K562 (cell line): ENCODE results near the gene ALG9. TPM values are rescaled to one million over a fixed set of nuclear protein-coding genes. Genes with fewer than 3 reads are reported as not detected.

Experiments used
- CBX1 ChIP-seq: sonication (generic); IDR thresholded peaks from 2 replicates; pipeline ENCODE4 v1.6.1; 2016; ENCODE audit warnings: antibody characterized with exemption, low read depth, mild to moderate bottlenecking
- CXXC5 ChIP-seq: fragments of 250-450 bp; sonication (Bioruptor Pico); IDR thresholded peaks from 2 replicates; pipeline ENCODE4 v1.8.0; 2022; ENCODE audit warnings: inconsistent platforms, mild to moderate bottlenecking, moderate library complexity
- HDAC1 ChIP-seq, 2 experiments: fragments of 450-650 bp; IDR thresholded peaks; 2 replicates each; pipeline ENCODE4 v1.6.1; 2016 to 2017; ENCODE audit warnings: inconsistent platforms in 1 of 2, mild to moderate bottlenecking in 1 of 2, moderate library complexity in 1 of 2
- KAT7 ChIP-seq: sonication (generic); formaldehyde crosslinking; IDR thresholded peaks from 2 replicates; pipeline ENCODE4 v1.8.0; 2022; ENCODE audit warnings: missing genetic modification reagents, mild to moderate bottlenecking, borderline replicate concordance
- NKRF ChIP-seq: fragments of 450-650 bp; IDR thresholded peaks from 2 replicates; pipeline ENCODE4 v1.6.1; 2016; ENCODE audit warnings: borderline replicate concordance
- PCBP2 ChIP-seq: fragments of 200-400 bp; formaldehyde crosslinking; IDR thresholded peaks from 2 replicates; pipeline ENCODE4 v1.6.1; 2018; ENCODE audit warnings: low read length, low read depth, mild to moderate bottlenecking, moderate library complexity; ENCODE audit not compliant: poor library complexity, severe bottlenecking
- STAG1 ChIP-seq: sonication (generic); formaldehyde crosslinking; IDR thresholded peaks from 2 replicates; pipeline ENCODE4 v1.5.0; 2020; ENCODE audit warnings: missing genetic modification reagents, borderline replicate concordance
- SUPT5H ChIP-seq: fragments of 450-650 bp; IDR thresholded peaks from 2 replicates; pipeline ENCODE4 v1.6.1; 2016
- TOE1 ChIP-seq, 2 experiments: fragments of 450-650 bp in 1 of 2; sonication (generic) in 1 of 2; formaldehyde crosslinking in 1 of 2; IDR thresholded peaks; 2 replicates each; pipeline versions ENCODE4 v1.7.1 to v1.8.0; 2016 to 2022; ENCODE audit warnings: borderline replicate concordance in 2 of 2, mild to moderate bottlenecking in 2 of 2, antibody characterized with exemption in 1 of 2, inconsistent platforms in 1 of 2, low read depth in 1 of 2, missing genetic modification reagents in 1 of 2, moderate library complexity in 1 of 2
- polyA plus RNA-seq, 8 experiments: library from polyadenylated mRNA; depleted of rRNA in 4 of 8; stranded (reverse) in 5 of 8; unstranded in 3 of 8; fragments of >200 nt; fragmentation: Nextera tagmentation in 2 of 8; fragmentation: Illumina TruSeq in 1 of 8; extraction: Ambion mirVana in 2 of 8; extraction: Trizol in 1 of 8; gene quantifications; 2 replicates each; pipeline versions ENCODE4 v1.2.1 to v1.2.3, GENCODE V29; 2011 to 2014; ENCODE audit warnings: inconsistent platforms in 1 of 8, missing spikeins in 1 of 8
- total RNA-seq, 7 experiments: library from RNA; depleted of rRNA in 6 of 7; stranded (reverse); fragments of >200 nt in 6 of 7; fragmentation: Illumina TruSeq in 2 of 7; extraction: Trizol in 2 of 7; gene quantifications; 2 replicates each; pipeline versions ENCODE4 v1.2.1 to v1.2.3, GENCODE V29; 2011 to 2021; ENCODE audit warnings: low replicate concordance in 1 of 7
- TF ChIP-seq, protein P1 (sequence below), 2 experiments: fragments of 450-650 bp; IDR thresholded peaks; 2 replicates each; pipeline ENCODE4 v1.6.1; 2016
- TF ChIP-seq, protein P2 (sequence below): sonication (generic); formaldehyde crosslinking; IDR thresholded peaks from 2 replicates; pipeline ENCODE4 v1.8.1; 2023; ENCODE audit warnings: mild to moderate bottlenecking, missing genetic modification reagents, moderate library complexity
- TF ChIP-seq, protein P3 (sequence below): fragments of 250-450 bp; sonication (Bioruptor Pico); IDR thresholded peaks from 2 replicates; pipeline ENCODE4 v1.8.0; 2022; ENCODE audit warnings: inconsistent platforms

Gene ALG9
- total and polyA plus RNA-seq, 9 of the 15 experiments (the other 6 are each of a cell fraction or from before 2014, with no cell fraction given), result 11.5 to 40.5 (median 24.9) TPM

DNA sequence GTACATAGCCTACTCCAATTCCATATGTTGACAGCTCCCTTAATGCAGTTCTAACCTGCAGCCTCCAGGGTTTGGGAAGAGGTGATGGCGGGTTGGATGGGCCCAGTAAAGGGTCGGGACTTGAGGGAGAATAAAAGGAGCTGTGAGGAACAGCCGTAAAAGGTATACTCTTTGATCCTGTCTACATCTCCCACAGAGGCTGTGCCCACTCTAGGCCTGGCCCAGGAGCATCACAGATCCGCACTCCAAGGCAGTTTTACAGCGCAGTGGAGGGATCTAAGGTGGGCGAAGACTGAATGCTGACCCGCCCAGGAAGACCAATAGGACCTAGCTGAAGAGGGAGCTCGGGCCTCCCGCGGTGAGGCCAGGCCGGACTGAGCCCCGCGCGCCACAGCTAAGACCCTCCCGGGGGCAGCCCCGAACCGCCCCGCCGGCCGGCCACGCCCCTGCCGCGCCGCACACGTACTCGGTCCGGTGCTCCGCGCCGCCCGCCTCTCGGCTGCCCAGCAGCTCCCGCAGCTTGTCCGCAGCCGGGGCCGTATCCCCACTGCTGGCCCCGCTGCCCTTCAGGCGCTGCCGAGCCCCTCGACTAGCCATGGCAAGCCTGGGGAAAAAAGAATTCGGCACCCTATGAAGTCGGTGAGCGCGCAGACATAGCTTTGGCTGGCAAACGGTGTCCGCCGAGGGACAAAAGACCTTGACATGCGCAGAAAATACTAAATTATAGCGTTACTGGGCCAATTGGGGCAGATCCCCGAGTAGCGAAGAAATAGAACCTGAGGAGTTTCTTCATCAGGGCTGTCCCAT, at the start of gene ALG9 (continued):
- TF ChIP-seq NKRF (peak; percentile 32; the same call in 1 of the 2 replicates), CBX1 (0 out of 2 replicates have a peak, but pooled peaks have one; percentile 43), TOE1 (IDR thresholded peaks at IDR 0.05; ENCODE audit: borderline replicate concordance) (peak; percentile 88), TOE1 (CRISPR knock-in tag; IDR thresholded peaks at IDR 0.05; ENCODE audit: borderline replicate concordance, low read depth) (no peak), STAG1 (CRISPR knock-in tag) (peak; percentile 19; the same call in 1 of the 2 replicates), SUPT5H (peak; percentile 68; the same call in 1 of the 2 replicates), PCBP2 (no peak), KAT7 (CRISPR knock-in tag) (peak; percentile 31; the same call in 1 of the 2 replicates), CXXC5 (CRISPR knock-in tag) (peak; percentile 91), HDAC1 (IDR thresholded peaks at IDR 0.05) (peak in 1 of 2 experiments; percentile 77; a peak in 2 of 4 replicates)
- TF ChIP-seq, protein P1, sequence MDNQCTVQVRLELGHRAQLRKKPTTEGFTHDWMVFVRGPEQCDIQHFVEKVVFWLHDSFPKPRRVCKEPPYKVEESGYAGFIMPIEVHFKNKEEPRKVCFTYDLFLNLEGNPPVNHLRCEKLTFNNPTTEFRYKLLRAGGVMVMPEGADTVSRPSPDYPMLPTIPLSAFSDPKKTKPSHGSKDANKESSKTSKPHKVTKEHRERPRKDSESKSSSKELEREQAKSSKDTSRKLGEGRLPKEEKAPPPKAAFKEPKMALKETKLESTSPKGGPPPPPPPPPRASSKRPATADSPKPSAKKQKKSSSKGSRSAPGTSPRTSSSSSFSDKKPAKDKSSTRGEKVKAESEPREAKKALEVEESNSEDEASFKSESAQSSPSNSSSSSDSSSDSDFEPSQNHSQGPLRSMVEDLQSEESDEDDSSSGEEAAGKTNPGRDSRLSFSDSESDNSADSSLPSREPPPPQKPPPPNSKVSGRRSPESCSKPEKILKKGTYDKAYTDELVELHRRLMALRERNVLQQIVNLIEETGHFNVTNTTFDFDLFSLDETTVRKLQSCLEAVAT (IDR thresholded peaks at IDR 0.05), result peak in 1 of 2 experiments; percentile 9; a peak in 1 of 4 replicates
- TF ChIP-seq, protein P2, sequence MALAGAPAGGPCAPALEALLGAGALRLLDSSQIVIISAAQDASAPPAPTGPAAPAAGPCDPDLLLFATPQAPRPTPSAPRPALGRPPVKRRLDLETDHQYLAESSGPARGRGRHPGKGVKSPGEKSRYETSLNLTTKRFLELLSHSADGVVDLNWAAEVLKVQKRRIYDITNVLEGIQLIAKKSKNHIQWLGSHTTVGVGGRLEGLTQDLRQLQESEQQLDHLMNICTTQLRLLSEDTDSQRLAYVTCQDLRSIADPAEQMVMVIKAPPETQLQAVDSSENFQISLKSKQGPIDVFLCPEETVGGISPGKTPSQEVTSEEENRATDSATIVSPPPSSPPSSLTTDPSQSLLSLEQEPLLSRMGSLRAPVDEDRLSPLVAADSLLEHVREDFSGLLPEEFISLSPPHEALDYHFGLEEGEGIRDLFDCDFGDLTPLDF (CRISPR knock-in tag), result peak; percentile 66
- TF ChIP-seq, protein P3, sequence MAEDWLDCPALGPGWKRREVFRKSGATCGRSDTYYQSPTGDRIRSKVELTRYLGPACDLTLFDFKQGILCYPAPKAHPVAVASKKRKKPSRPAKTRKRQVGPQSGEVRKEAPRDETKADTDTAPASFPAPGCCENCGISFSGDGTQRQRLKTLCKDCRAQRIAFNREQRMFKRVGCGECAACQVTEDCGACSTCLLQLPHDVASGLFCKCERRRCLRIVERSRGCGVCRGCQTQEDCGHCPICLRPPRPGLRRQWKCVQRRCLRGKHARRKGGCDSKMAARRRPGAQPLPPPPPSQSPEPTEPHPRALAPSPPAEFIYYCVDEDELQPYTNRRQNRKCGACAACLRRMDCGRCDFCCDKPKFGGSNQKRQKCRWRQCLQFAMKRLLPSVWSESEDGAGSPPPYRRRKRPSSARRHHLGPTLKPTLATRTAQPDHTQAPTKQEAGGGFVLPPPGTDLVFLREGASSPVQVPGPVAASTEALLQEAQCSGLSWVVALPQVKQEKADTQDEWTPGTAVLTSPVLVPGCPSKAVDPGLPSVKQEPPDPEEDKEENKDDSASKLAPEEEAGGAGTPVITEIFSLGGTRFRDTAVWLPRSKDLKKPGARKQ (CRISPR knock-in tag), result no peak
